Activated CD8-positive, alpha-beta memory T cell treated with anti-CD3 and anti-CD28 coated beads, Interleukin-2, amount 10 ng/mL, durations not matched to agents 7 days and 5 days (primary cell): ENCODE measurements around the gene SPAG16. TPM values are rescaled to one million over a fixed set of nuclear protein-coding genes. Genes with fewer than 3 reads are reported as not detected.
A peak's percentile ranks its signal among the peaks of the same experiment; 100 is the strongest.
"Not testable (repeated sequence)": the region's sequence is repeated elsewhere in the genome, so short reads cannot be mapped to it uniquely, and the experiment has no call there.

Source experiments
- ATAC-seq: fragments of 150-1000 bp; cut with Tn5 transposase; one replicate; pipeline ENCODE4 v1.10.0; 2021; ENCODE audit warnings: moderate library complexity
- CTCF ChIA-PET: fragments of 350-600 bp; sonication (Branson Sonifier 250); formaldehyde crosslinking; loops from one replicate; lab custom pipeline; 2021; ENCODE audit warnings: antibody characterized with exemption; lab: Charles Lee
- DNase-seq: peaks from one replicate; pipeline ENCODE4 v3.0.0-alpha.2; 2020
- H3K27ac Mint-ChIP-seq: one replicate; pipeline ENCODE4 v1.8.0; 2021; ENCODE audit warnings: mild to moderate bottlenecking, mixed read lengths
- H3K27me3 Mint-ChIP-seq: one replicate; pipeline ENCODE4 v1.8.0; 2021; ENCODE audit warnings: mixed read lengths
- H3K36me3 Mint-ChIP-seq: one replicate; pipeline ENCODE4 v1.8.0; 2021; ENCODE audit warnings: mild to moderate bottlenecking, mixed read lengths
- H3K4me1 Mint-ChIP-seq: one replicate; pipeline ENCODE4 v1.8.0; 2021; ENCODE audit warnings: mixed read lengths
- H3K4me3 Mint-ChIP-seq: one replicate; pipeline ENCODE4 v1.8.0; 2021; ENCODE audit warnings: mild to moderate bottlenecking, moderate library complexity, mixed read lengths
- H3K9me3 Mint-ChIP-seq: one replicate; pipeline ENCODE4 v1.8.0; 2022; ENCODE audit warnings: low read depth, mixed read lengths
- total RNA-seq, 2 experiments: library from RNA; stranded (reverse); gene quantifications; one replicate each; pipeline ENCODE4 v1.2.3, GENCODE V29; 2021

The SPAG16 gene
- total RNA-seq, 2 experiments from 2014 or later, result 7.4 to 10.1 TPM

GRCh38 chr2:213249502-213249901 lies 34.8 kb upstream of the SPAG16 start:
- no peaks in the 10 kb centered on the region for H3K36me3 Mint-ChIP-seq
- no peak overlapping the region for H3K27ac Mint-ChIP-seq
- no peaks in the 10 kb centered on the region for H3K9me3 Mint-ChIP-seq
- DNase-seq (no peak), ATAC-seq (no peak)
- CTCF ChIA-PET, result interaction anchor here (1.0 kb wide), 1 partner anchor 685 kb away, joined by 3 read pairs; no protein-coding TSS in a partner anchor
- H3K4me1 Mint-ChIP-seq, result no peaks in the 10 kb centered on the region
- H3K27me3 Mint-ChIP-seq, result peaks cover 2% of the 10 kb centered on the region
- H3K4me3 Mint-ChIP-seq, result no peak overlapping the region

- Mint-ChIP-seq H3K9me3 (no peaks in the 10 kb centered on the region), H3K4me3 (no peak overlapping the region), H3K36me3 (no peaks in the 10 kb centered on the region), H3K27ac (no peak overlapping the region), H3K4me1 (no peaks in the 10 kb centered on the region), H3K27me3 (peaks cover 2% of the 10 kb centered on the region)
- DNase-seq (no peak), ATAC-seq (peak; percentile 51)
- CTCF ChIA-PET, result interaction anchor here (1.0 to 1.5 kb wide), 3 partner anchors 10 to 683 kb away, joined by 4 to 5 read pairs (median 4); no protein-coding TSS in a partner anchor
Observed at GRCh38 chr2:213251618-213252017, 32.6 kb upstream of the SPAG16 start.

GRCh38 chr2:213252206-213252605 lies 32.1 kb upstream of the SPAG16 start:
- Mint-ChIP-seq H3K27me3 (peaks cover 2% of the 10 kb centered on the region), H3K27ac (no peak overlapping the region), H3K36me3 (no peaks in the 10 kb centered on the region), H3K4me3 (no peak overlapping the region), H3K9me3 (no peaks in the 10 kb centered on the region), H3K4me1 (no peaks in the 10 kb centered on the region)
- CTCF ChIA-PET, result interaction anchor here (1.0 to 1.5 kb wide), 3 partner anchors 10 to 683 kb away, joined by 4 to 5 read pairs (median 4); no protein-coding TSS in a partner anchor
- ATAC-seq (no peak), DNase-seq (no peak)

- Mint-ChIP-seq H3K4me1 (no peaks in the 10 kb centered on the region), H3K4me3 (no peak overlapping the region), H3K27ac (no peak overlapping the region), H3K27me3 (peaks cover 2% of the 10 kb centered on the region), H3K36me3 (no peaks in the 10 kb centered on the region), H3K9me3 (no peaks in the 10 kb centered on the region)
- DNase-seq, result no peak
- no peak for ATAC-seq
- CTCF ChIA-PET, result interaction anchor here (1.5 kb wide), 1 partner anchor 31 kb away, joined by 3 read pairs; no protein-coding TSS in a partner anchor
Observed at GRCh38 chr2:213253162-213253561, 31.1 kb upstream of the SPAG16 start.

- CTCF ChIA-PET, result no interaction called here
- no peak overlapping the region for H3K27ac Mint-ChIP-seq
- no peaks in the 10 kb centered on the region for H3K27me3 Mint-ChIP-seq
- H3K4me1 Mint-ChIP-seq, result no peaks in the 10 kb centered on the region
- no peaks in the 10 kb centered on the region for H3K36me3 Mint-ChIP-seq
- H3K4me3 Mint-ChIP-seq, result no peak overlapping the region
- H3K9me3 Mint-ChIP-seq, result no peaks in the 10 kb centered on the region
- no peak for DNase-seq
- no peak for ATAC-seq
Observed at GRCh38 chr2:213259266-213259665, 25.0 kb upstream of the SPAG16 start.

- no peak overlapping the region for H3K27ac Mint-ChIP-seq
- no peaks in the 10 kb centered on the region for H3K36me3 Mint-ChIP-seq
- H3K27me3 Mint-ChIP-seq, result no peaks in the 10 kb centered on the region
- H3K4me1 Mint-ChIP-seq, result no peaks in the 10 kb centered on the region
- H3K9me3 Mint-ChIP-seq, result no peaks in the 10 kb centered on the region
- DNase-seq (no peak), ATAC-seq (no peak)
- no peak overlapping the region for H3K4me3 Mint-ChIP-seq
- CTCF ChIA-PET, result no interaction called here
Observed at GRCh38 chr2:213261237-213261636, 23.0 kb upstream of the SPAG16 start.

- Mint-ChIP-seq H3K36me3 (no peaks in the 10 kb centered on the region), H3K27me3 (no peaks in the 10 kb centered on the region), H3K4me3 (no peak overlapping the region), H3K9me3 (no peaks in the 10 kb centered on the region), H3K4me1 (no peaks in the 10 kb centered on the region), H3K27ac (no peak overlapping the region)
- ATAC-seq, result no peak
- CTCF ChIA-PET, result no interaction called here
- DNase-seq, result no peak
Observed at GRCh38 chr2:213261715-213262114, 22.5 kb upstream of the SPAG16 start.

- H3K4me3 Mint-ChIP-seq, result no peak overlapping the region
- CTCF ChIA-PET, result no interaction called here
- no peaks in the 10 kb centered on the region for H3K36me3 Mint-ChIP-seq
Observed at GRCh38 chr2:213265679-213266078, 18.6 kb upstream of the SPAG16 start.

GRCh38 chr2:213266421-213266820 lies 17.8 kb upstream of the SPAG16 start:
- no peaks in the 10 kb centered on the region for H3K4me1 Mint-ChIP-seq
- no peaks in the 10 kb centered on the region for H3K36me3 Mint-ChIP-seq
- DNase-seq, result no peak
- ATAC-seq, result no peak
- CTCF ChIA-PET, result no interaction called here
- no peak overlapping the region for H3K4me3 Mint-ChIP-seq
- H3K27ac Mint-ChIP-seq, result no peak overlapping the region
- no peaks in the 10 kb centered on the region for H3K9me3 Mint-ChIP-seq
- no peaks in the 10 kb centered on the region for H3K27me3 Mint-ChIP-seq

More at GRCh38 chr2:213265679-213266078, 18.6 kb upstream of the SPAG16 start:
- no peaks in the 10 kb centered on the region for H3K27me3 Mint-ChIP-seq
- H3K9me3 Mint-ChIP-seq, result no peaks in the 10 kb centered on the region
- no peak overlapping the region for H3K27ac Mint-ChIP-seq
- DNase-seq, result no peak
- H3K4me1 Mint-ChIP-seq, result no peaks in the 10 kb centered on the region
- ATAC-seq, result no peak

GRCh38 chr2:213271947-213272346 lies 12.3 kb upstream of the SPAG16 start:
- ATAC-seq (no peak), DNase-seq (no peak)
- CTCF ChIA-PET, result no interaction called here
- Mint-ChIP-seq H3K36me3 (no peaks in the 10 kb centered on the region), H3K4me1 (no peaks in the 10 kb centered on the region), H3K4me3 (no peak overlapping the region), H3K27ac (no peak overlapping the region), H3K9me3 (no peaks in the 10 kb centered on the region), H3K27me3 (peaks cover 2% of the 10 kb centered on the region)

GRCh38 chr2:213274143-213274542 lies 10.1 kb upstream of the SPAG16 start:
- Mint-ChIP-seq H3K27me3 (peaks cover 4% of the 10 kb centered on the region), H3K4me1 (no peaks in the 10 kb centered on the region), H3K36me3 (no peaks in the 10 kb centered on the region), H3K4me3 (no peak overlapping the region), H3K9me3 (peaks cover 2% of the 10 kb centered on the region), H3K27ac (no peak overlapping the region)
- ATAC-seq (no peak), DNase-seq (no peak)
- CTCF ChIA-PET, result no interaction called here

- no peaks in the 10 kb centered on the region for H3K4me1 Mint-ChIP-seq
- H3K36me3 Mint-ChIP-seq, result no peaks in the 10 kb centered on the region
- peaks cover 4% of the 10 kb centered on the region for H3K27me3 Mint-ChIP-seq
- ATAC-seq (no peak), DNase-seq (no peak)
- no peak overlapping the region for H3K27ac Mint-ChIP-seq
- H3K4me3 Mint-ChIP-seq, result no peak overlapping the region
- peaks cover 2% of the 10 kb centered on the region for H3K9me3 Mint-ChIP-seq
- CTCF ChIA-PET, result no interaction called here
Observed at GRCh38 chr2:213275265-213275664, 9.0 kb upstream of the SPAG16 start.

GRCh38 chr2:213277134-213277533 lies 7.1 kb upstream of the SPAG16 start:
- H3K9me3 Mint-ChIP-seq, H3K4me3 Mint-ChIP-seq, H3K27ac Mint-ChIP-seq, ATAC-seq, H3K4me1 Mint-ChIP-seq, H3K27me3 Mint-ChIP-seq, H3K36me3 Mint-ChIP-seq, CTCF ChIA-PET, DNase-seq: not testable (repeated sequence)

- Mint-ChIP-seq H3K27ac (no peak overlapping the region), H3K4me1 (peaks cover 9% of the 10 kb centered on the region), H3K36me3 (no peaks in the 10 kb centered on the region), H3K4me3 (no peak overlapping the region), H3K9me3 (peaks cover 2% of the 10 kb centered on the region), H3K27me3 (peaks cover 4% of the 10 kb centered on the region)
- CTCF ChIA-PET, result no interaction called here
- no peak for DNase-seq
- ATAC-seq, result no peak
Observed at GRCh38 chr2:213279116-213279620, 5.1 kb upstream of the SPAG16 start.
